Measurements from ENCODE around the gene TRIM46. TPM values are rescaled to one million over a fixed set of nuclear protein-coding genes. Genes with fewer than 3 reads are reported as not detected.

The TRIM46 gene
- total and polyA plus RNA-seq, 8 donors = 0.19 to 4.1 (median 0.39) TPM

- DNase-seq = peak in 1 of 6 donors; percentile 57
Observed at GRCh38 chr1:155205035-155205434, 31.4 kb downstream of the TRIM46 start.

GRCh38 chr1:155205969-155206593 is 32.4 kb downstream of the TRIM46 start:
- FAIRE-seq (no peak), ATAC-seq (no peak), DNase-seq (peak in 1 of 6 donors; percentile 38)
- 60 to 67% methylated on average over 9 of the region's 9 CpGs for WGBS, 2 donors
- Histone ChIP-seq H3K4me3 (no peak overlapping the region), H3K36me3 (no peaks in the 10 kb centered on the region), H3K9me3 (no peaks in the 10 kb centered on the region), H3K27me3 (no peaks in the 10 kb centered on the region), H3K27ac (no peak overlapping the region), H3K4me1 (peaks cover 0 to 15% (median 0%) of the 10 kb centered on the region in 3 donors)
- TF ChIP-seq CTCF (IDR thresholded peaks at IDR 0.05) = no peak
- intact Hi-C loops (cut with DNase I) = no loop called here

More at GRCh38 chr1:155205035-155205434, 31.4 kb downstream of the TRIM46 start:
- ATAC-seq (no peak), FAIRE-seq (no peak)
- Histone ChIP-seq H3K9me3 (no peaks in the 10 kb centered on the region), H3K36me3 (no peaks in the 10 kb centered on the region), H3K4me3 (no peak overlapping the region), H3K4me1 (peaks cover 0 to 15% (median 0%) of the 10 kb centered on the region in 3 donors), H3K27ac (no peak overlapping the region), H3K27me3 (no peaks in the 10 kb centered on the region)
- no peak for TF ChIP-seq CTCF (IDR thresholded peaks at IDR 0.05)
- 90 to 92% methylated on average over 14 of the region's 14 CpGs for WGBS, 2 donors
- intact Hi-C loops (cut with DNase I) = no loop called here

- peak; percentile 63 to 74 (median 68) for TF ChIP-seq CTCF (IDR thresholded peaks at IDR 0.05)
- H3K27ac ChIP-seq = peak overlapping the region; percentile 6 to 98 (median 96)
- intact Hi-C loops (cut with DNase I) = no loop called here
- no peak for FAIRE-seq
- ATAC-seq = peak; percentile 29 to 59 (median 56)
- WGBS, 2 donors = 22 to 24% methylated on average over 13 of the region's 13 CpGs
- DNase-seq = peak; percentile 68 to 90 (median 82)
- peaks cover 0 to 15% (median 0%) of the 10 kb centered on the region in 3 donors for H3K4me1 ChIP-seq
- no peaks in the 10 kb centered on the region for H3K27me3 ChIP-seq
- H3K9me3 ChIP-seq = no peaks in the 10 kb centered on the region
- peak overlapping the region in 1 of 4 donors; percentile 17 for H3K4me3 ChIP-seq
- no peaks in the 10 kb centered on the region for H3K36me3 ChIP-seq
Observed at GRCh38 chr1:155206891-155207805, 33.5 kb downstream of the TRIM46 start.

GRCh38 chr1:155207806-155208540 is 34.3 kb downstream of the TRIM46 start, which contains the start of gene THBS3:
Gene THBS3 (minus strand): TSS chr1:155207897. CDS start chr1:155207876, 21 bp downstream.
- no peaks in the 10 kb centered on the region for H3K36me3 ChIP-seq
- H3K27ac ChIP-seq = peak within 1 kb of the TSS; percentile 95 to 98 (median 97)
- peak in 2 of 6 donors; percentile 53 to 56 for DNase-seq
- FAIRE-seq = no peak
- no peaks in the 10 kb centered on the region for H3K9me3 ChIP-seq
- TF ChIP-seq CTCF (IDR thresholded peaks at IDR 0.05) = no peak
- no peaks in the 10 kb centered on the region for H3K27me3 ChIP-seq
- H3K4me1 ChIP-seq = peaks cover 0 to 15% (median 0%) of the 10 kb centered on the region in 3 donors
- H3K4me3 ChIP-seq = peak within 1 kb of the TSS; percentile 65 to 86 (median 76)
- intact Hi-C loops (cut with DNase I) = no loop called here
- ATAC-seq = peak; percentile 3 to 15 (median 7)
- WGBS, 2 donors = 33 to 34% methylated on average over 17 of the region's 17 CpGs
